AG20443 (cell line): ENCODE measurements around the gene MAPRE3.
"Not testable (repeated sequence)": the region's sequence is repeated elsewhere in the genome, so short reads cannot be mapped to it uniquely, and the experiment has no call there.

Experiments
- DNase-seq: peaks from one replicate; pipeline ENCODE4 v3.0.0; 2012; ENCODE audit warnings: low spot score, mixed read lengths

The MAPRE3 gene

DNA sequence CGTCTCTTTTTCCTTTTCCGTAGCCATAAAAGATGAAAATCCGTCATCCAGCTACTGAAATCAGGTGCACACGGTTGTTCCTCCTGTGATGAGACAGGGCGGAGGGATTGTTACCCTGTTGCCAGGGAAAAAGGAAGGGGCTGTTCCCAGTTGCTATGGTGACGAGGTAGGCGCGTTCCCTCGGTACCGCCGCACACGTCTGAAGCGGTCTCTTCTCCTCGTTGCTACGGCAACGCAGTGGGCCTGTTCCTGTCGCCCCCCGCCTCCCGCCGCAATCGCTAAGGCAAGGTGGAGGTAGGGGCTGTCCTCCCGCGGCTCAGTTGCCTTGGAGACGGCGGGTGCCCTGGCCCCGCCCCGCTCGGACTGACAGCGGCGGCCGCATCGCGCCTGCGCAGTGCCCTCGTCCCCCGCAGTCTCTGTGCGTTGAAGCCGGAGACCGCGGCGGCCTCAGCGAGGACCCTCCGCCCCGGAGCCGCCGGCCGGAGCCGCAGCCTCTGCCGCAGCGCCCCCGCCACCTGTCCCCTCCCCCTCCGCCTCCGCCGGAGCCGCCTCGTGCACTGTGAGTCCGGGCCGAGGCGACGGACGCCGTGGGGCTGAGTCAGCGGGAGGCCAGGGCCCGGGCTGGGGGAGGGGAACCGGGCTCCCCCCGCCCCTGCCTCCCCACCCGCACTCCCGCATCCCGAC lies at the start of gene MAPRE3:
MAPRE3 (plus strand) TSS at position 394 of the 684 bp plus-strand sequence. CDS start 51,582 bp downstream, outside the sequence.
- DNase-seq, result peak; percentile 97

- DNase-seq, result no peak
Observed at GRCh38 chr2:26921323-26921722, 49.1 kb upstream of the MAPRE3 start.

GRCh38 chr2:26922405-26923188 lies 47.8 kb upstream of the MAPRE3 start:
- peak; percentile 59 for DNase-seq

DNA sequence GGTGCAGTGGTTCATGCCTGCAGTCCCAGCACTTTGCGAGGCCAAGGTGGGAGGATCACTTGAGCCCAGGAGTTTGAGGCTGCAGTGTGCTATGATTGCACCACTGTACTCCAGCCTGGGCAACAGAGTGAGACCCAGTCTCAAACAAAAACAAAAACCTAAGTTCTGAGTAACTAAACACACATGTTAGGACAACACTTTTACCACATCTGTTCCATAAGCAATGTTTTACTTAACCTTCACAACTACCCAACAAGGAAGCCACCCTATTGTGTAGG lies 47.3 kb upstream of the MAPRE3 start:
- not testable (repeated sequence) for DNase-seq

DNA sequence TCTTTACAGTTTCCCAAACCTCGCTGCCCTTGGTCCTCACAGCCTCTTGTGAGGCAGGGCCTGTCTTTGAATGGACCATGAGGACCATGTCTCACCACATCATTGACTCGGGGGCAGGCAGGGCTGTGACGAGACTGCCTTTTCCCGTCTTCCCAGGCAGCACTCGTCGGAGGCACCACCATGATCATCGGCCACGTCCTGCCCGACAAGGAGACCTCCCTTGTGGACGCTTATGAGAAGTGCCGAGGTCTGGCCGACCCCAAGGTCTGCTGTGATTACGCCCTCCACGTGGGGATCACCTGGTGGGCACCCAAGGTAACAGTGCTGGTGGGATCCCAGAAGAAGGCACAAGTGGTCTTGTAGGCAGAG lies 45.7 kb upstream of the MAPRE3 start:
- no peak for DNase-seq

GRCh38 chr2:26925100-26925791 lies 45.2 kb upstream of the MAPRE3 start:
- DNase-seq, result no peak

GRCh38 chr2:26927221-26927620 lies 43.2 kb upstream of the MAPRE3 start:
- no peak for DNase-seq

DNA sequence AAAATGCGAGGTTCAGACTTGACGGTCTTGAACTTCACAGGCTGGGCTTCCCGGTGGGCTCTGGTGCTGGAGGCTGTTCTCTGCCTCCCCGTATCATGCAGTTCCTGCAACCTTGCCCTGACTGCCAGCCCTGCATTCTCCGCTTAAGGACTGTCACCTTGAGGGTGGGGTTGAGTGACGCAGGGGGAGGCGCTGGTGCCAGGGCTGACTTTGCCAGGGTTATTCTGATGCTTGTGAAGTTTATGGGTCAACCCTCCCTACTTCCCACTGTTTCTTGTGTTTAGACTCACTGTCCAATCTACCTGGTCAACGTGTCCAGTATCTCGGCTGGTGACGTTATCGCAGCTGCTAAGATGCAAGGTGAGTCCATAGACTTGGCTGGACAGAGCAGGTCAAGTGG lies 37.5 kb upstream of the MAPRE3 start:
- no peak for DNase-seq

GRCh38 chr2:26933431-26934334 lies 36.8 kb upstream of the MAPRE3 start:
- DNase-seq, result no peak

- DNase-seq, result no peak
Observed at GRCh38 chr2:26934335-26934724, 36.1 kb upstream of the MAPRE3 start.

DNA sequence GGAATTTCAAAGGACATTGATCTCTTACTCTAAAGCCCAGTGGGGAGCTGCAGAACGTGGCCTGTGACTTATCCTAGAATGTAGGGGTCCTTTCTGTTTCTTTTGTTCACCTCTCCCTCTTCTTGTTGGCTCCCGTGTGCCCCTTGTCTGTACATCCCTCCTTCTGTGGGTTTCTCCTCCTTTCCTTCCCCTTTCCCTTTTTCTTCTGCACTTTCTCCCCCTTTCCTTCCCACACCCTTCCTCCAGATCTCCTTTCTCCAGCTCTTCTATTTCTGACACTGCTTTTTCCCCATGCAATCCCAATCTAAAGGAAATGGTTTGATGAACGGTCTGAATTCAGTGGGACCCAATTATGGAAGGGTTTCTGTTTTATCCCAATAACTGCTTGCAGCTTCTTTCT lies 35.5 kb upstream of the MAPRE3 start:
- no peak for DNase-seq

- DNase-seq, result no peak
Observed at GRCh38 chr2:26936855-26937254, 33.6 kb upstream of the MAPRE3 start.

GRCh38 chr2:26938399-26939118 lies 31.9 kb upstream of the MAPRE3 start:
- DNase-seq, result no peak

GRCh38 chr2:26940001-26940400 lies 30.4 kb upstream of the MAPRE3 start:
- DNase-seq, result no peak

GRCh38 chr2:26941486-26941885 lies 29.0 kb upstream of the MAPRE3 start:
- DNase-seq, result no peak

DNA sequence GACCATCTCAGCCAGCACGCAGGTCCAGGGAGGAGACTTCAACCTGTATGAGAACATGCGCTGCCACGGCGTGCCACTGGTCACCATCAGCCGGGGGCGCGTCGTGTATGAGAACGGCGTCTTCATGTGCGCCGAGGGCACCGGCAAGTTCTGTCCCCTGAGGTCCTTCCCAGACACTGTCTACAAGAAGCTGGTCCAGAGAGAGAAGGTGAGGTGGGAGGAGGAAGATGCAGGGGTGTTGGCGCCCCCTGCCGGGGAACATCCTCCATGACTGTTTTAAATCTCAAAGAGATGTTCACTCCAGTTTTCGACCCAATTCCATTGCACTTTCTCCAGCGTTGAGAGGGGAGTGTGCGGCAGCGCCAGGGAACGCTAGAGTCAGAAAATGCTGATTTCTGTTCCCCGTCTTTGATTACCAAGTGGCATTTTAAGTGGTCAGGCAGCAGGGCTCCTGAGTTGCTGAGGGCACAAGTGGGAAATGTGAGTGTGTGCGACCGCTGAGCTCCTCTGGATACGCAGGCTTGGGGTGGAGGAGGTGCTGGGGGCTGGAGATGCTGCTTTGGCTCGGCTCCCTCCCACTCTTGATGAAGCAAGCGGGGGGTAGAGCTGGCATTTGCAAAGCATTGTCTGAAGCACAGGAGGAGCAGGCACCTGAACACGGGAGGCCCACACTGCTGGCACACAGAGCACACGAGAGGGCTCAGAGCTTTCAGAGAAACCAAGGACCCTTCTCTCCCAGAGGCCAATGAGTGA lies 27.7 kb upstream of the MAPRE3 start:
- DNase-seq, result peak; percentile 78

DNA sequence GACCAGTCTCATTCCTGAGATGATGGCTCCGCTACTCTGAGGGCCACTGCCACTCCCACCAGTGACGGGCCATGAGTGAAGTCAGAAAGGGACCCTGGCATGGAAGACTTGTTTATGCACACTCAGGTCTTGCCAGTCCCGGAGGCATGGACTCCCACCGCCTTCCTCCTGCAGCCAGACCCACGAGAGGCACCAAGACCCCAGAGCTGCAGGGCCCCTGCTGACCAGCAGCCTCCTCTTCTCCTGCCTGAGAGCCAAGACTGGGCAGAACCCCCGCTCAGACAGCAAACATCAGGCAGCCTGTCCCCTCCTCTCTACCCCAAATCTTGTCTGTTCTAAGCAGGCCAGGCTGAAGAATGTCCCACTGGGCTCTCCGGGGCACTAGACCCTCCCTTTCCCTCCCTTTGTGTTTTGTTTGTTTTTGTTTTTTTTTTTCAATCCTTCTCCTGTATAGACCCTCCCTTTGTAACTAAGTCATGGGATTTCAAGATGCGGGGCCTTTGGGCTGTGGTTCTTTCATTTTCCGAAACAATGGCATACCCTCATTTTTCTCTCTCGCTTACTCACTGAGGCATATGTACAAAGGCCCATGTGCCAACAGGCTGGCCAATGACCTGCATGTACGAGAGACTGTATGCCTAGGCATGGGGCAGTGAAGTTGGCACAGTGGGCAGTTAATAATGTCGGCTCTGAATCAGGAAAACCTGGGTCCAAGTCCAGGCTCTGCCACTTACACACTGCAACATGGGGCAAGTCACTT lies 24.3 kb upstream of the MAPRE3 start:
- DNase-seq, result no peak

- peak; percentile 66 for DNase-seq
Observed at GRCh38 chr2:26946841-26947784, 23.3 kb upstream of the MAPRE3 start.

GRCh38 chr2:26948800-26949199 lies 21.6 kb upstream of the MAPRE3 start:
- no peak for DNase-seq
